CD14-positive monocyte (primary cell): ENCODE data around the gene OXER1. TPM values are rescaled to one million over a fixed set of nuclear protein-coding genes. Genes with fewer than 3 reads are reported as not detected.

ENCODE experiments used
- DNase-seq, 3 donors: peaks; one replicate each; pipeline ENCODE4 v3.0.0-alpha.2; 2011 to 2022
- H2AFZ ChIP-seq: 2 replicates; pipeline ENCODE4 v1.6.0; 2012; ENCODE audit warnings: mild to moderate bottlenecking, low read depth, low read length, inconsistent platforms; ENCODE audit not compliant: insufficient read depth, poor library complexity, severe bottlenecking
- H3K27ac ChIP-seq, 2 donors: 1 replicate in 1 of 2; 2 replicates in 1 of 2; pipeline ENCODE4 v1.5.1; 2012 to 2013; ENCODE audit warnings: low read length in 2 of 2, control low read depth in 1 of 2, inconsistent platforms in 1 of 2, low read depth in 1 of 2, mild to moderate bottlenecking in 1 of 2
- H3K27me3 ChIP-seq, 2 donors: one replicate each; pipeline versions ENCODE4 v1.6.0 to v1.6.1; 2011 to 2013; ENCODE audit warnings: low read length in 2 of 2; ENCODE audit not compliant: control insufficient read depth in 2 of 2, insufficient read depth in 2 of 2
- H3K36me3 ChIP-seq, 2 donors: replicated peaks in 1 of 2; 1 replicate in 1 of 2; 2 replicates in 1 of 2; pipeline versions ENCODE4 v1.5.1 to v1.6.1; 2012 to 2013; ENCODE audit warnings: low read length in 2 of 2, control low read depth in 1 of 2, inconsistent platforms in 1 of 2, mild to moderate bottlenecking in 1 of 2; ENCODE audit not compliant: insufficient read depth in 2 of 2, control insufficient read depth in 1 of 2
- H3K4me1 ChIP-seq, 2 donors: 1 replicate in 1 of 2; 2 replicates in 1 of 2; pipeline versions ENCODE4 v1.5.1 to v1.6.1; 2012 to 2013; ENCODE audit warnings: low read length in 2 of 2, control low read depth in 1 of 2, inconsistent platforms in 1 of 2, mild to moderate bottlenecking in 1 of 2, moderate library complexity in 1 of 2; ENCODE audit not compliant: insufficient read depth in 2 of 2, control insufficient read depth in 1 of 2
- H3K4me2 ChIP-seq: replicated peaks from 2 replicates; pipeline ENCODE3; 2012; ENCODE audit warnings: low read length, moderate library complexity, mild to moderate bottlenecking; ENCODE audit not compliant: poor library complexity, severe bottlenecking; ENCODE audit errors: extremely low read depth
- H3K4me3 ChIP-seq, 3 experiments: fragments of 200-600 bp in 1 of 3; sonication (generic) in 1 of 3; replicated peaks in 1 of 3; 1 replicate in 2 of 3; 2 replicates in 1 of 3; pipeline ENCODE4 v1.5.1; 2011 to 2013; ENCODE audit warnings: low read length in 3 of 3, mild to moderate bottlenecking in 3 of 3, control low read depth in 2 of 3, low read depth in 2 of 3, inconsistent platforms in 1 of 3, moderate library complexity in 1 of 3
- H3K79me2 ChIP-seq: 2 replicates; pipeline ENCODE4 v1.6.0; 2012; ENCODE audit warnings: mild to moderate bottlenecking, control low read depth, inconsistent platforms, low read length, moderate library complexity; ENCODE audit not compliant: insufficient read depth
- H3K9ac ChIP-seq: 2 replicates; pipeline ENCODE4 v1.6.0; 2017; ENCODE audit warnings: low read length, mild to moderate bottlenecking; ENCODE audit not compliant: insufficient read depth, poor library complexity, severe bottlenecking
- H3K9me3 ChIP-seq, 2 donors: replicated peaks in 1 of 2; 1 replicate in 1 of 2; 2 replicates in 1 of 2; pipeline versions ENCODE4 v1.5.1 to v1.6.1; 2012 to 2013; ENCODE audit warnings: low read length in 2 of 2, control low read depth in 1 of 2; ENCODE audit not compliant: control insufficient read depth in 1 of 2, insufficient read depth in 1 of 2
- H4K20me1 ChIP-seq: 2 replicates; pipeline ENCODE4 v1.6.0; 2012; ENCODE audit warnings: mild to moderate bottlenecking, low read length, control low read depth, moderate library complexity; ENCODE audit not compliant: insufficient read depth
- H3K27ac Mint-ChIP-seq, 7 donors: one replicate each; pipeline ENCODE4 v1.8.0; 2020; ENCODE audit warnings: mild to moderate bottlenecking in 7 of 7, mixed read lengths in 7 of 7, moderate library complexity in 6 of 7, inconsistent platforms in 2 of 7
- H3K27me3 Mint-ChIP-seq, 3 donors: one replicate each; pipeline ENCODE4 v1.8.0; 2021 to 2022; ENCODE audit warnings: low read depth in 3 of 3, mild to moderate bottlenecking in 3 of 3, mixed read lengths in 3 of 3, moderate library complexity in 3 of 3, inconsistent platforms in 1 of 3
- H3K36me3 Mint-ChIP-seq, 2 donors: one replicate each; pipeline ENCODE4 v1.8.0; 2020; ENCODE audit warnings: mixed read lengths in 2 of 2, inconsistent platforms in 1 of 2, mild to moderate bottlenecking in 1 of 2
- H3K4me1 Mint-ChIP-seq: one replicate; pipeline ENCODE4 v1.8.0; 2020; ENCODE audit warnings: mild to moderate bottlenecking, mixed read lengths
- H3K4me3 Mint-ChIP-seq, 2 donors: one replicate each; pipeline ENCODE4 v1.8.0; 2020; ENCODE audit warnings: mild to moderate bottlenecking in 2 of 2, mixed read lengths in 2 of 2, moderate library complexity in 1 of 2
- H3K9me3 Mint-ChIP-seq, 7 donors: one replicate each; pipeline ENCODE4 v1.8.0; 2020 to 2022; ENCODE audit warnings: mixed read lengths in 7 of 7, mild to moderate bottlenecking in 6 of 7, moderate library complexity in 6 of 7, inconsistent platforms in 2 of 7
- WGBS: methylation state at CpG from one replicate; pipeline ENCODE4 v1.1.5; 2013; ENCODE audit warnings: missing lambda C conversion rate; ENCODE audit not compliant: insufficient coverage; 5-methylcytosine and 5-hydroxymethylcytosine counted together
- intact Hi-C, 2 donors: fragments of 100-400 bp; cut with micrococcal nuclease; formaldehyde crosslinking; loops; one replicate each; pipeline versions ENCODE4 v1.15.0 to v1.15.1; 2023
- polyA plus RNA-seq, 3 donors: library from polyadenylated mRNA; depleted of rRNA in 1 of 3; unstranded in 2 of 3; stranded (reverse) in 1 of 3; fragments of 300-500 nt in 2 of 3; fragments of >200 nt in 1 of 3; fragmentation: Illumina TruSeq in 2 of 3; gene quantifications; 1 replicate in 2 of 3; 2 replicates in 1 of 3; pipeline ENCODE4 v1.2.3, GENCODE V29; 2012 to 2021
- TF ChIP-seq, protein P1 (sequence below): fragments of 200-600 bp; IDR thresholded peaks from one replicate; pipeline ENCODE4 v1.8.0; 2022; ENCODE audit warnings: antibody characterized with exemption, mild to moderate bottlenecking

Gene OXER1
- polyA plus RNA-seq, 3 donors, result 3.8 to 13.3 (median 5.7) TPM

DNA sequence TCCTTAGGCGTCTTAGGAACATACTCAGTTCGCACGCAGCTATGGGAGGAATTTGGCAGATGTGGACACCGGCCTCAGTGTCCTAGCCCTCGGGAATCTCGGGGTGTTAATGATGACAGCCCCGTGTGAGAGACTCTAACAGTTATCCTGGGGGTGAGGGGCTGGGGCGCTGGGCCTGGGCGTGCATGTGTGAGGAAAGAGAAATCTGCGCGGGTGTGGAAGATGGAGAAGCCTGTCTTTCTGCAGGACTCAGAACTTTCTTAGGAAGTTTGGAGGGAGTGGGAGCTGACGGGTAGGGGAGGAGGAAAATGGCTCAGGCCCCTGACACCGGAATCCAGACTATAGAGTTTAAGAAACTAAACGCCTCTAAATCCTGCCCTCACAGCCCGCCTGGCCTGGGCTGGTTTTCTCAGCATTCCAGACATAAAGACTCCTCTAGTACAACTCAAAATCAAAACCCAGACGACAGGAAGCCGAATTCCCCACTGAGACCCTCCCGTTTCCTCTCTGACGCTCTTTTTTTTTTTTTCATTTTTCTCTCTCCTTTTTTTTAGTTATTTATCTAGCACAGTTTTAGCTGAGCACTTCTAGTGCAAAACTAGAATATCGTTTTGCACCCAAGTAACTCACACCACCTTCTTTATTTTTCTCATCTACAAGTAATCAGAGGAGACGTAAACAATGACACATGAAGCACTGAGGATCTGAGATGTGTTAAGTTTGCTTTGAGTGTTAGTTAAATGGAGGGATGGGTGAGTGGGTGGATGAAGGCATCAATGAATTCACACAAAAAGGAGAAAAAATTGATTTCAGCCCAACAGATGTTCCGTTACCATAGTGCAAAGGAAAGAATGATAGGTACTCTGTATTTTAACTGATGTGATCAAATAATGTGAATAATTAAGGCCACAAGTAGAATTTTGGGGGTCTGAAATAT, 29.7 kb upstream of the OXER1 start:
- Mint-ChIP-seq H3K27ac (peak overlapping the region; percentile 47 to 90 (median 80)), H3K4me1 (peaks cover 42% of the 10 kb centered on the region), H3K9me3 (no peaks in the 10 kb centered on the region), H3K4me3 (peak overlapping the region; percentile 84 to 97), H3K36me3 (peaks cover 39 to 46% of the 10 kb centered on the region in 2 donors), H3K27me3 (peaks cover 0 to 3% (median 2%) of the 10 kb centered on the region in 3 donors)
- intact Hi-C loops, result no loop called here
- no peak for DNase-seq
- no peaks in the 10 kb centered on the region for H3K9me3 ChIP-seq
- peak overlapping the region; percentile 95 for H3K9ac ChIP-seq
- peaks cover 11 to 30% of the 10 kb centered on the region in 2 donors for H3K36me3 ChIP-seq
- H3K4me3 ChIP-seq, result peak overlapping the region; percentile 80 to 87 (median 86)
- peak overlapping the region; percentile 85 for H3K4me2 ChIP-seq
- peaks cover 56% of the 10 kb centered on the region for H3K79me2 ChIP-seq
- 29% methylated on average over 19 of the region's 22 CpGs for WGBS
- peaks cover 26 to 35% of the 10 kb centered on the region in 2 donors for H3K4me1 ChIP-seq
- H2AFZ ChIP-seq, result peak overlapping the region; percentile 97
- TF ChIP-seq, protein P1, sequence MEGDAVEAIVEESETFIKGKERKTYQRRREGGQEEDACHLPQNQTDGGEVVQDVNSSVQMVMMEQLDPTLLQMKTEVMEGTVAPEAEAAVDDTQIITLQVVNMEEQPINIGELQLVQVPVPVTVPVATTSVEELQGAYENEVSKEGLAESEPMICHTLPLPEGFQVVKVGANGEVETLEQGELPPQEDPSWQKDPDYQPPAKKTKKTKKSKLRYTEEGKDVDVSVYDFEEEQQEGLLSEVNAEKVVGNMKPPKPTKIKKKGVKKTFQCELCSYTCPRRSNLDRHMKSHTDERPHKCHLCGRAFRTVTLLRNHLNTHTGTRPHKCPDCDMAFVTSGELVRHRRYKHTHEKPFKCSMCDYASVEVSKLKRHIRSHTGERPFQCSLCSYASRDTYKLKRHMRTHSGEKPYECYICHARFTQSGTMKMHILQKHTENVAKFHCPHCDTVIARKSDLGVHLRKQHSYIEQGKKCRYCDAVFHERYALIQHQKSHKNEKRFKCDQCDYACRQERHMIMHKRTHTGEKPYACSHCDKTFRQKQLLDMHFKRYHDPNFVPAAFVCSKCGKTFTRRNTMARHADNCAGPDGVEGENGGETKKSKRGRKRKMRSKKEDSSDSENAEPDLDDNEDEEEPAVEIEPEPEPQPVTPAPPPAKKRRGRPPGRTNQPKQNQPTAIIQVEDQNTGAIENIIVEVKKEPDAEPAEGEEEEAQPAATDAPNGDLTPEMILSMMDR, result no peak
- no peaks in the 10 kb centered on the region for H3K27me3 ChIP-seq
- peak overlapping the region in 1 of 2 donors; percentile 93 for H3K27ac ChIP-seq
- H4K20me1 ChIP-seq, result peaks cover 5% of the 10 kb centered on the region

DNA sequence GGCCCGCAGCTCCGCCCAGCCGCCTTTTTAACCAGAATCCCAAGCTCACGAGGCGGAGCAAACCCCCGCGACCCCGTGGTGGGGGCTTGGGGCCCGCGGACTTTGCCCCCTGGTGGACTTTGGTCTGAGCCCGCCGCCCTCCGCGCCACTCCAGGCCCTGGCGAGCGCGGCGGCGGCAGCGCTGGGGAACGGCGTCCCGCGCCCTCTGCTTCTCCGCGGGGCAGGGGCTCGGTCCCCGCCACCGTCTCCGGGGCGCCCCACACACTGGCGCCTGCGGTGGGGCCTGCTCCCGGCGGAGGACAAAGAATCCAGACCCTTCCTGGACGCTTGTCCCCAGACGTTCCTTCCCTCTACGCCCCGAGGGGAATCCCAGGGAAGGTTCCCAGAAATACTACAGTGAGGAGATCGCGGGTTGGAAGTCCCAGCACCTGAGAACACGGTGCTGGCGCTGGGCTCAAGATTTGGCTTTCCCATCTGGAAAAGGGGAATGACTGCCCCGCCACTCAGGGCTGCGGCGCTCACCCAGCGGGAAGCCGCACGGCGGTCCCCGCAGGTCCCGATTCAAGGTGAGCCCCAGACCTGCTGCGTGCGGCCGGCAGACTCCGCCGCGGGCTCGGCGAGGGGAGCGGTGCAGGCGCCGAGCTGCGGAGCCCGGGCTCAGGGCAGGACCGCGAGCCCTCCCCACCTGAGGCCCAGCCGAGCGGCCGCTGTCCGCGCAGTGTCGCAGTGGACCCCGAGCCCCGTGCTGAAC, 28.8 kb upstream of the OXER1 start, which contains the start of gene HAAO:
HAAO (minus strand) TSS at position 1 of the 751 bp plus-strand sequence. CDS start 47 bp downstream, outside the sequence.
- WGBS, result 1% methylated on average over 75 of the region's 75 CpGs
- Histone ChIP-seq H3K79me2 (peaks cover 56% of the 10 kb centered on the region), H3K36me3 (peaks cover 11 to 35% of the 10 kb centered on the region in 2 donors), H4K20me1 (peaks cover 5% of the 10 kb centered on the region), H3K4me3 (peak within 1 kb of the TSS; percentile 80 to 87 (median 86)), H3K27ac (peak within 1 kb of the TSS; percentile 64 to 93), H3K9ac (peak within 1 kb of the TSS; percentile 95), H3K4me1 (peaks cover 26 to 35% of the 10 kb centered on the region in 2 donors), H3K4me2 (peak within 1 kb of the TSS; percentile 85), H3K27me3 (no peaks in the 10 kb centered on the region), H3K9me3 (no peaks in the 10 kb centered on the region), H2AFZ (peak within 1 kb of the TSS; percentile 97)
- peak within 1 kb of the TSS; percentile 77 to 96 (median 93) for H3K27ac Mint-ChIP-seq
- DNase-seq, result peak; percentile 32 to 57 (median 41)
- H3K4me1 Mint-ChIP-seq, result peaks cover 42% of the 10 kb centered on the region
- peak within 1 kb of the TSS; percentile 84 to 97 for H3K4me3 Mint-ChIP-seq
- no peaks in the 10 kb centered on the region for H3K9me3 Mint-ChIP-seq
- H3K36me3 Mint-ChIP-seq, result peaks cover 39 to 48% of the 10 kb centered on the region in 2 donors
- intact Hi-C loops, result no loop called here
- TF ChIP-seq, protein P1, result peak; percentile 50
- H3K27me3 Mint-ChIP-seq, result peaks cover 0 to 4% (median 2%) of the 10 kb centered on the region in 3 donors
